ENCODE data around the gene WDR86. TPM values are rescaled to one million over a fixed set of nuclear protein-coding genes. Genes with fewer than 3 reads are reported as not detected.

Gene WDR86
- total RNA-seq, 1 donor from 2014 or later: not detected

DNA sequence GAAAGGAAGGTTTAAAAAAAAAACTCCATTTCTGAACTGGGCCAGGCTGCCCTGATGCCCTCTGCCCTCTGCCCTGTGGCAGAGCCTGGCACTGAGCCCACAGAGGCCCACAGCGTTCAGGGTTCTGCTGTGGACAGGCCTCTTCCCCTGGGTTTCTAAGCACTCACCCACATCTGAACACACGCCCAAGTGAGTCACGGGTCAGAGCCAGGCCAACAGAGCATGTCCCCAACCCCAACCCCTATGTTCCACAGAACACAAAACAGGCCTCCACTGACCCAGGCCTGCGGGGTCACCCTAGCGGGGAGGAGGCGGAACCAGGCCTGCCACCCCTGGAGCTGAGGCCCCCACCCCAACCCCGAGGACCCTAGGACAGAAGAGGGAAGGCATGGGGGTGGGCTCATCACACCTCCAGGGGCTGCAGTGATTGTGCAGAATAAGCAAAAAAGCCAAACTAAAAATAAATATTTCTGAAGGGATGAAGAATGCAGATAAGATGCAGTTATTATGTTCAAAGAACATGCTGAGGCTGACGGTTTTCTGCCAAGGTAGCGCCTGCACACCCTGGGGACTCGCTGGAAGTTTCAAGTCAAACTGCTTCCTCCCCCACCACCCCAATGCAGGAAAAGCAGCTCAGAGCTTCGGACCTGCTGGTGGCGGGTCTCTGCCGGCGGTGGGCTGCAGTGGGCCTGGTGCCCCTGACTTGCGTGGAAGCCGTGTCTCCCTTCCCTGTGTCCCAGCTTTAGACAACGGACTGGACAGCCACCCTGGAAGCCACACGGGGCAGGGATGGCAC is 5.4 kb downstream of the WDR86 start:
- intact Hi-C loops (cut with micrococcal nuclease): no loop called here
- H3K4me3 Mint-ChIP-seq: no peak overlapping the region
- peaks cover 17% of the 10 kb centered on the region for H3K27me3 Mint-ChIP-seq
- DNase-seq: no peak
- peaks cover 5% of the 10 kb centered on the region for H3K4me1 Mint-ChIP-seq
- no peaks in the 10 kb centered on the region for H3K36me3 Mint-ChIP-seq (ENCODE audit: low read depth)
- no peaks in the 10 kb centered on the region for H3K9me3 Mint-ChIP-seq
- no peak overlapping the region for H3K27ac Mint-ChIP-seq

- H3K27ac Mint-ChIP-seq: no peak overlapping the region
- no peaks in the 10 kb centered on the region for H3K9me3 Mint-ChIP-seq
- H3K4me1 Mint-ChIP-seq: peaks cover 3% of the 10 kb centered on the region
- H3K36me3 Mint-ChIP-seq (ENCODE audit: low read depth): no peaks in the 10 kb centered on the region
- intact Hi-C loops (cut with micrococcal nuclease): no loop called here
- no peak for DNase-seq
- peaks cover 13% of the 10 kb centered on the region for H3K27me3 Mint-ChIP-seq
- H3K4me3 Mint-ChIP-seq: no peak overlapping the region
Measured at GRCh38 chr7:151403764-151404163, 6.1 kb downstream of the WDR86 start.

DNA sequence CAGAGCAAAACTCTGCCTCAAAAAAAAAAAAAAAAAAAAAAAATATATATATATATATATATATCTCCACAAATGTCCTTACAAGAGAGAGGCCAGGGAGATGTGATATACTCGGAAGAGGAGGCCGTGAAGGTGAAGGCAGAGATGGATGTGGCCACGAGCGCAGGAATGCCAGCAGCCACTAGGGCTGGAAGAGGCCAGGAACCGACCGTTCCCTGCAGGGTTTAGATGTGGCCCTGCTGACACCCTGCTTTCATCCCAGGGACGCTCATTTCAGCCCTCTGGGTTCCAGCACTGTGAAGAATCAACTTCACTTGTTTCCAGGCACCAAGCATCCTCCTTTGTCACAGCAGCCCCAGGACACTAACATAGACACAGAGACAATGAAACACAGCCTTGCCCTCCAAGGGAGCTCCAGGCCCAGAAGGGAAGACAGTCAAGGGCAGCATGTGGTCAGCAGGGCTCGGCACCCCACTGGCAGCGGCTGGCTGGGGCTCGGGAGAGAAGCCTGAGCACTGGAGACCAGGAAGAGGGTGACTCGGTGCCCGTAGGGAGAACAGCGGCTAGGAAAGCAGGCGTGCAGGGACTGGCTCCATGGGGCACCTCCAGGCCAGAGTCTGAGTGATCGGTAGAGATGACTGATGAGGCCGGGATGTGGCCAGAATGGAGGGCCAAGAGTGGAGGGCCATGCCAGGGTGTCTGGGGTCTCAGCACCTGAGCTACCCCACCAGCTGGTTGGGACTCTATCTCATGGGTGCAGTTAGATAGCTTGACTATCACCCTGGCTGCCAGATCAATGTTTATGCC is 7.6 kb downstream of the WDR86 start:
- H3K9me3 Mint-ChIP-seq: no peaks in the 10 kb centered on the region
- peaks cover 5% of the 10 kb centered on the region for H3K27me3 Mint-ChIP-seq
- intact Hi-C loops (cut with micrococcal nuclease): no loop called here
- H3K4me3 Mint-ChIP-seq: no peak overlapping the region
- H3K27ac Mint-ChIP-seq: no peak overlapping the region
- no peaks in the 10 kb centered on the region for H3K36me3 Mint-ChIP-seq (ENCODE audit: low read depth)
- no peak for DNase-seq
- no peaks in the 10 kb centered on the region for H3K4me1 Mint-ChIP-seq

DNA sequence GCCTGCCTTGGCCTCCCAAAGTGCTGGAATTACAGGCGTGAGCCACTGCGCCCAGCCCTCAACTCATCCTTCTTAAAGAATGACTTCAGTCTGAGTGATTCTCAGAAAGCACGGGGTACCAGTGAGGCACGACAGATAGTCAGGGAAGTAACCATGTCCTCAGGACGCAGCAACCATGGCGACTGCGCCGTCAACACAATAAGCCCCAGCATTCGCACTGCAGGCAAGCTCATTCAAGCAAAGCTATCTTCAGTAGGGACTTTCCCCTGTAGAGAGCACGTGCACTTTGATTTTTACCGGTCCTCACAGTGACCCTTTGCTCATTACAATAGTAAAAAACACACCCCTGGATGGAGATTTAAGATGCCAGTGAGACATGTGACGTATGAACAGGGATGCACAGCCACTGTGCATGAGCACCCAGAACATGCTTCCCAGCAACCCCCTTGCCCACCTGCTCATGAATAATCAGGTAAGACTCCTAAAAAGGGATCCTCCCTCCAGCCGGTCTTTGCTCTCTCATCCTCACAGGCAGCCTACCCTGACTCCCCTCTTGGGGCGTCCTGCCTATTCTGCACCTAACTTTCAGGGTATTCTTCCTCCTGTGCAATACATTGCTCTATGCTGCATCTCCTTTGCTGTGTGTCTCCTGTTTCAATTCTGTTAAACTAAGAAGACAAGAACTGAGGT is 9.1 kb downstream of the WDR86 start:
- H3K4me3 Mint-ChIP-seq: no peak overlapping the region
- no peak for DNase-seq
- no peaks in the 10 kb centered on the region for H3K4me1 Mint-ChIP-seq
- no peaks in the 10 kb centered on the region for H3K36me3 Mint-ChIP-seq (ENCODE audit: low read depth)
- intact Hi-C loops (cut with micrococcal nuclease): no loop called here
- H3K9me3 Mint-ChIP-seq: no peaks in the 10 kb centered on the region
- H3K27ac Mint-ChIP-seq: no peak overlapping the region
- H3K27me3 Mint-ChIP-seq: peaks cover 2% of the 10 kb centered on the region

DNA sequence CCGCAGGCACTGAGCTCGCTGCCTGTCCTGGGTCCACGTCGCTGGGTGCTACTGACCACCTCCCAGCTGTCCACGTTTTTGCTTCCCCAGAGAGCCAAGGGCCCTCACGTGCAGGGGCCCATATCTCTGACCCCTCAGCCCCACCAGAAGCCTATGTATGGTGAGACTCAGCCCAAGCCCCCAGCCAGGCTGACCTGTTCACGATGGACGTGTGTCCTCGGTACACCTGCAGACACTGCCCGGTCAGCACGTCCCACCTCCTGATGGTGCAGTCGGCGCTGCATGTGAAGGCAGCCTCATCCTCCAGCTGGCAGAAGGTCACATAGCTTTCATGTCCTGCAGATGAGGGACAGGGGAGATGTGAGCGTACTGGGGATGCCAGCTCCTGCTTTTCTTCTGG is 9.9 kb downstream of the WDR86 start:
- Mint-ChIP-seq H3K36me3 (ENCODE audit: low read depth) (no peaks in the 10 kb centered on the region), H3K9me3 (no peaks in the 10 kb centered on the region), H3K4me1 (no peaks in the 10 kb centered on the region), H3K4me3 (no peak overlapping the region), H3K27me3 (peaks cover 2% of the 10 kb centered on the region), H3K27ac (no peak overlapping the region)
- intact Hi-C loops (cut with micrococcal nuclease): no loop called here
- DNase-seq: no peak

DNA sequence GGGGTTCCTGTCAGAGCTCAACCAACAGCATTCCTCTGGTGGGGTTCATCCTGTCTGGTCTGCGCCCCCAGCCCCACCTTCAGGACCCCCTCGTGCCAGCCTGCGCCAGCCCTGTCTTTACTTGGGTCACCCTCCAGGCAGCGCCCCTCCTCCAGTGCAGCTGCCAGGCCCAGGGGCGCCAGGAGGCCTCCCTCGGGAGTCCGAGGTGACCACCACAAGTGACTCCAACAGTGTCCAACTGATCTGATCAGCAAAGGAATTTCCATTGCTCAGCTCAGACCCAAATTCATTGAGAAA is 10.6 kb downstream of the WDR86 start:
- Mint-ChIP-seq H3K36me3 (ENCODE audit: low read depth) (no peaks in the 10 kb centered on the region), H3K9me3 (no peaks in the 10 kb centered on the region), H3K4me1 (no peaks in the 10 kb centered on the region), H3K4me3 (no peak overlapping the region), H3K27me3 (peaks cover 2% of the 10 kb centered on the region), H3K27ac (no peak overlapping the region)
- no peak for DNase-seq
- intact Hi-C loops (cut with micrococcal nuclease): no loop called here

DNA sequence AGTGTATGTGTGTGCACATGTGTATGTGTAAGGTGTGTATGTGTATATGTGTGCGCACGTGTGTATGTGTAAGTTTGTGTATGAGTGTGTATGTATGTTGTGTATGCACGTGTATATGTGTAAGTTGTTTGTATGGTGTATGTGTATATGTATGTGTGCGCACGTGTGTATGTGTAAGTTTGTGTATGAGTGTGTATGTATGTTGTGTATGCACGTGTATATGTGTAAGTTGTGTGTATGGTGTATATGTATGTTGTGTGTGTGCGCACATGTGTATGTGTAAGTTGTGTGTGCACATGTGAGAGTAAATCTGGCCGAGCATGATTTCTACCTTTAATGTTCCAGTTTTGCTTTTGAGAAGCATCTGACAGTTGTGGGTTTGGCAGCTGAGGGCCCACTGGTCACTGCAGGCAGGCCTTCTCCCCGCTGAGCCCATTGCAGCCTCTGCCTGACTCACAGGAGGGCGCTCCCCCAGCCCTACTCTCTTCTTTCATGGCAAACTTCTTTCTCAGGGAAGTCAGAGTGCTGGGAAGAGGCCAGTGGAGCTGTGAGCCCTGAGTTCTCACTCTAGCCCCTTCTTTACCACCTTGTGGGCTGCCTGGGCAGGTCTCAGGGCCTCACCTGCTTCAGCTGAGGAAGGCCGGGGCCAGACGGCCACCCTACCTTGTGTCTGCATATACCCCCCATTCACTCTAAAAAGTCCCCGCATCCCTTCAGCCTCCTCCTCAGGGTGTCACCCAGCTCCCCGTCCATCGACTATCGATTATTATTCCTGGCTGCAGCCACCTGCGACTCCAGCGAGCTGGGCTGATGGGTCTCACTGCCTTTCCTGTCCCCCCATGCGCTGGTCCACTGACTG is 11.2 kb downstream of the WDR86 start:
- Mint-ChIP-seq H3K4me1 (no peaks in the 10 kb centered on the region), H3K27ac (no peak overlapping the region), H3K9me3 (no peaks in the 10 kb centered on the region), H3K4me3 (no peak overlapping the region), H3K27me3 (peaks cover 2% of the 10 kb centered on the region), H3K36me3 (ENCODE audit: low read depth) (no peaks in the 10 kb centered on the region)
- DNase-seq: no peak
- intact Hi-C loops (cut with micrococcal nuclease): no loop called here

- no peaks in the 10 kb centered on the region for H3K4me1 Mint-ChIP-seq
- H3K27ac Mint-ChIP-seq: no peak overlapping the region
- intact Hi-C loops (cut with micrococcal nuclease): no loop called here
- no peaks in the 10 kb centered on the region for H3K9me3 Mint-ChIP-seq
- no peaks in the 10 kb centered on the region for H3K27me3 Mint-ChIP-seq
- DNase-seq: no peak
- no peak overlapping the region for H3K4me3 Mint-ChIP-seq
- H3K36me3 Mint-ChIP-seq (ENCODE audit: low read depth): no peaks in the 10 kb centered on the region
Measured at GRCh38 chr7:151397026-151397425, 12.8 kb downstream of the WDR86 start.

- no peaks in the 10 kb centered on the region for H3K36me3 Mint-ChIP-seq (ENCODE audit: low read depth)
- no peaks in the 10 kb centered on the region for H3K27me3 Mint-ChIP-seq
- no peak overlapping the region for H3K27ac Mint-ChIP-seq
- H3K9me3 Mint-ChIP-seq: no peaks in the 10 kb centered on the region
- DNase-seq: no peak
- H3K4me3 Mint-ChIP-seq: no peak overlapping the region
- intact Hi-C loops (cut with micrococcal nuclease): no loop called here
- H3K4me1 Mint-ChIP-seq: no peaks in the 10 kb centered on the region
Measured at GRCh38 chr7:151396328-151396970, 13.4 kb downstream of the WDR86 start.

DNA sequence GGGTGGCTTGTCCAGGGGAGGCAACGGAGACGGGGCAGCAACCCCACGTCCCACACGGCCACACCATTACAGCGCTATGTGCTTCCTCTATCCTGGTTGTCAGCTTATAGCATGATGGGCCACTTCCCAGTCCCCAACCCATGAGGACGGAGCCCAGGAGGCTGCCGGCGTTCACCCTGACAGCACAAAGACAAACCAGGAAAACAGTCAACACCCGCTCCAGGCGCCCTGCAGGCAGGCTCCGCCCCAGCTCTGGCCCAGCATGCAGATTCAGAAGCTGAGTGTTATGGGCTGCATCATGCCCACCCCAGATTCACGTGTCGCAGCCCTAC is 14.8 kb downstream of the WDR86 start:
- H3K4me1 Mint-ChIP-seq: no peaks in the 10 kb centered on the region
- H3K27ac Mint-ChIP-seq: no peak overlapping the region
- intact Hi-C loops (cut with micrococcal nuclease): no loop called here
- H3K9me3 Mint-ChIP-seq: no peaks in the 10 kb centered on the region
- DNase-seq: no peak
- no peak overlapping the region for H3K4me3 Mint-ChIP-seq
- no peaks in the 10 kb centered on the region for H3K36me3 Mint-ChIP-seq (ENCODE audit: low read depth)
- peaks cover 6% of the 10 kb centered on the region for H3K27me3 Mint-ChIP-seq

GRCh38 chr7:151394076-151395035 is 15.5 kb downstream of the WDR86 start:
- peaks cover 6% of the 10 kb centered on the region for H3K27me3 Mint-ChIP-seq
- H3K4me3 Mint-ChIP-seq: no peak overlapping the region
- H3K36me3 Mint-ChIP-seq (ENCODE audit: low read depth): no peaks in the 10 kb centered on the region
- H3K27ac Mint-ChIP-seq: no peak overlapping the region
- intact Hi-C loops (cut with micrococcal nuclease): no loop called here
- no peak for DNase-seq
- no peaks in the 10 kb centered on the region for H3K9me3 Mint-ChIP-seq
- H3K4me1 Mint-ChIP-seq: no peaks in the 10 kb centered on the region

DNA sequence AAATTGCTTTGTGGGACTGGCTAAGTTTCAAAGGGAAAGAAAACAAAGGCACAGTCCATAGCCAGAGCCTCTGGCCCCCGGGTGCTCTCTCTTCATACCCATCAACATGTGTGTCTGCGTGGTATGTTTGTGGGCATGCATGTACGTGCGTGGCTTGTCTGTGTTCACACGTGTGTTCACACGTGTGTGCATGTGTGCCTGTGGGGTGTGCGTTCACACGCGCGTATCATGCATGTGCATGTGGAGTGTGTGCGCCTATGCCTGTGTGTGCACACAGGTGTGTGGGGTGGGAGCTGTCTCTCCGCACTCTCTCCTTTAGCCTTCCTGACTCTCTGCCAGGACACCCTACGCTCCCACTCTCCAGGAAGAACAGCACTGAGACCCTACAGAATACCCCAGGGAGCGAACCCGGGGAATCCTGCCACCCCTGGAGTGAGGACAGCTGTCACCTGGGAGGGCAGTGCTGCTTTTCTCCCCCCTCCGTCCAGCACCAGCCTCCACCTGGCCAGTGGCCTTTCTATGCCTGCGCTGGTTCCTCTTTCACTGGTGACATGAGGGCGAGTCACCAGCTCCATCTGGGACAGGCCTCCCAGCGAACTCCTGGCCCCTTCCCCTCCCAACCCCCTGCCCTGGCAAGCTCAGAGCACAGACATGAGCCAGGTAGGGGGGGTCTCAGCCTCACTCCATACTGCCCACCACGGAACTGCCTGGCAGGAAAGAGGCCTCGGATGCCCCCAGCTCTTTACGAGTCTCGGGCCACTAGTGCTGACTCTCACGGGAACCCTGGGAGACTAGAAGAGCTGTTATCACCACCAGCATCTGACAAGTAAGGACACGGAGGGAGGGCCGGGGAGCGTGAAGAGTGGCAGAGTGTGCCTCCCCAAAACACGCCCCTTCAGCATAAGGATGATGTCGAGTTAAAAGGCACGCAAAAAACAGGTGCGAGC is 16.5 kb downstream of the WDR86 start:
- no peak overlapping the region for H3K4me3 Mint-ChIP-seq
- intact Hi-C loops (cut with micrococcal nuclease): no loop called here
- H3K27me3 Mint-ChIP-seq: peaks cover 6% of the 10 kb centered on the region
- no peaks in the 10 kb centered on the region for H3K4me1 Mint-ChIP-seq
- DNase-seq: no peak
- H3K27ac Mint-ChIP-seq: no peak overlapping the region
- no peaks in the 10 kb centered on the region for H3K9me3 Mint-ChIP-seq
- no peaks in the 10 kb centered on the region for H3K36me3 Mint-ChIP-seq (ENCODE audit: low read depth)
